ENCODE results near the gene POLA1.

POLA1 gene

DNA sequence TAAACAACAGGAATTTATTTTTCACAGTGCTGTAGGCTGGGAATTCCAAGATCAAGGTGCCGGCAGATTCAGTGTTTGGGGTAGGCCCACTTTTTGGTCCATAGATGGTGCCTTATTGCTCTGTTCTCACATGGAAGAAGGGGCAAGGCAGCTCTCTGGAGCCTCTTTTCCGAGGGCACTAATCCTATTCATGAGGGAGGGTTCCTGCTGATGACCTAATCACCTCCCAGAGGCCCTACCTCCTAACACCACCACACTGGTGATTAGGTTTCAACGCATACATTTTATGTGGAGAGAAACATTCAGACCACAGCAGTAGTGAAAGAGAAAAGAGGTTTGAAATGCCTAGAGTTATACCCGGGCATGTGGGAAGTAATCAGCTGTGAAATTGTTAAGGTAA lies 1.4 kb upstream of the POLA1 start:
- no peak for DNase-seq

DNA sequence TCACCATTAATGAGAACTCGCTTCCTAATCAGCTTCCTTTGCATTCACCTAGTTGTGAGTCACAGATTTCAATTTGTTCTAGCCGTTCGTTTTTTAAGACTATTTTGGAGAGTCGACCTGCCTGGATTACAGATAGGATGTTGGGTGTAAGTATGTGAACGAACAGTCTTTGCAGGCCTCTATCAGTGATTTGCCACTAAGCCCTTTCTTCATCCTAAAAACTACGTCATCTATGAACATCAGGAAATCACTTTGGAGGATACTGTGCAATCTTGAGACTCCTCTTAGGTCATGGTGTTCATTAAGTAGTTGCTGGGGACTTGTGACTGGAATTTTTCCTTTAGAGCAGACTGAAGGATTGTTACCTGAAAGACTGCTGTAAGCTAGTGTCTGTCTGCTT lies 1.1 kb downstream of the POLA1 start:
- DNase-seq, result peak; percentile 6

DNA sequence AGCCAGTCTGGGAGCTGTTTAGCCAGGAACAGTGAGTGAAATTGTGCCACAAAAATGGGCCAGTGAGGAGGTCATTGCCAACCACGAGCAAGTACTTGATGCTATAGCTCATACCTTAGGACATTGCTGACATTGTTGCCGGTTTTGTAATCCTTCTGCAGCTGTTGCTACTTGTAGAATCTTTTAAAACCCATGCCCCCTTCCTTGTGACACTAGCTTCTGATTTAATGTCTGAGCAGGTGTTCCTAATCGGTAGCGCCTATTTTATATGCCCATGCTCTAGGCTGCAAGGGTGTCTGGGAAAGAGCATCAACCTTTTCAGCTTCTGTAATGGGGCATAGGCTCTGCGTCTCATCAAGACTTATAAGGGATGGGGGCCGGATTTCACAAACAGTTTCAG lies 2.6 kb downstream of the POLA1 start:
- no peak for DNase-seq

DNA sequence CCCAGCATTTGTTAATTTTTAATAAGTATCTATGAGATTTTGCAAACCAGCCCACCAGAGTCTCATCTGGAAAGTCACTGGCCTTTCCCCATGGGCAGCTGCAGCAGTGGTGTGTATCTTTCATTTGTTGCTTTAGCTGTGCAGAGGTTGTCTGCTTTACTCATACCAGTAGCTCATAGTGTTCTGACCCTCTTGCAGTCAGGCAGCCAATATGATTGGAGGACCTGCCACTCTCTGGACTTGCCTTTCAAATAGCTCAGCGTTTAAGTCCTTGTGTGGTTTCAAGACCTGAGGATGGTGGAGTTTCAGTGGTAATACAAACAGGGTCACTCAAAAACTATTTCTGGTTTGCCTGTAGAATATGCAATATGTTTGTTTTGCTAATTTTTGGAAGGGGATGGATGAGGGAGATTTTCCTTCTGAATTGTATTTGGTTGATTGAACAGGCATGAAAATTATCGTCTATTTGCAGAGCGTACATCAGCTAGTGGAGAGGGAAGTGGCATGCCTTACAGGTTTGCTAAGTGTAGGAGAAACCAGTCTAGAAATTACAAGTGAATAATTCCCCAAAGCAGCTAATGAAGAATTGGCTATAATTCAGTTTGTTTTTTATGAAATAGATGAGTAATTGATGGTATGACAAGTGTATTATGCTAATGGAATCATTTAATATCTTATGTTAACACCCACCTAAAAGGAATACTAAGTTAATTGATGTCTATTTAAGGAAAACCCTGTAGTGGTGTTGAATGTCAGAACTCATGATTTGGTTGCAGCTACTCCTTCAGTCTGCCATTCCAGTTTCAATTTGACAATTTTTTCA lies 8.9 kb downstream of the POLA1 start:
- no peak for DNase-seq

DNA sequence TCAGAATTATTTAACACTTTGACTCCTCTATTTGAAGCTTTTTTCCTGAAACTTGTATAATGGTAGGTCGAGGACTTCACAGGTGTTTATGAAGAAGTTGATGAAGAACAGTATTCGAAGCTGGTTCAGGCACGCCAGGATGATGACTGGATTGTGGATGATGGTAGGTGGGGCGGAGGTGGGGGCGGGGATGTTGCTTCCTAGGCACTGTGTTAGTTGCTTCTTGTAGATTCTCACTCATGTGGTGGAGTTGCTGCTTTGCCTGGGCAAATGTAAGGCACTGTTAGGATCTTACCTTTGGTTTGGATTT lies 9.4 kb downstream of the POLA1 start:
- DNase-seq, result no peak

DNA sequence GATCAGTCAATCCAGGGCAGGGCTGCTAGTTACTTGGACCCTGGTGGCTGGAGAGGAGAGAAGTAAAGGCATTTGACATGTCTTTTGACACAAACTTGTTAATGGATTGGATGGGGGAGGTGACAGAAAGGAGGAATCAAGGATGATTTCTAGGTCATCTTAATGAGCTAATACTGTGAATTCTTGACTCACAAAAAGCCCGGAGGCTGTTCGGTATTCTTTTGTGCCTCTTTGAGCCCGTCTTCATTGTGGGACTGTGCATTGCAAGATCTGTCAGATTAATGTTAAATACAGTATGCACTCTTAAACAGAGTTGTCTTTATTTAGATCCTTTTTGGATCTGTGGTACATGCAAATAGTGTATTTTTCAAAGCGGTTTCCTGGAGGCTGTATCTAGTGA lies 25.1 kb downstream of the POLA1 start:
- no peak for DNase-seq

DNA sequence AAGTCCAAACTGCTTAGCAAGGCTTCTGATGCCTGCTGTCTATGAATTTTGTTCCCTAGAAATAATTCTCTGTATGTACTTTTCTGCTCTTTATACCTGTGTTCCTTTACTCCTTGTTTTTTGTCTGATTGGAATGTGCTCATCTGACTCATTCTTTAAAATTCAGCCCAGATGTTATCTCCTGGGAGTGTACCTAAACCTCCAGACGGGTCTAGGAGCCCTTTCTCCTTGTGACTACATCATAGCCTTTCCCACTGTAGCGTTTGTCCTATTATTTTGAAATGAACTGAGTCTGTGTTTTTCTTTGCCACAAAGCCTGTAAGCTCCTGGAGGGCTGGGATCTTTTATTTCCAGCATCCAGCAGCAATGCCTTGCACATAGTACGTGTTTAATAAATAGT lies 26.3 kb downstream of the POLA1 start:
- DNase-seq, result no peak

DNA sequence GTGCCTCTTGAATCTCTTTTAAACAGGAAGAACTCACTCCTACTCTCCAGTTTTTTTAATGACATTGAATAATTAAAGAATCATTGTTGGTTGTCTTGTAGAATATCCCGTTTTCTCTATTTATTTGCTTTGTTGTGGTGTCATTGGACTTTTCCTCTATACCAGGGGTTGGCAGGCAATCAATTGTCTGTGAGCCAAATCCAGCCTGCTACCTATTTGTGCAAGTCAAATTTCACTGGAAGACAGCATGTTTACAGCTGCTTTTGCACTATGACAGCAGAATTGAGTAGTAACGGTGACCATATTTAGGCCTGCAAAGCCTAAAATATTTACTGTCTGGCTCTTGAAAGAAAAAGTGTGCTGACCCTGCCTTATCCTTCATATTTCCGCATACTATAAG lies 34.8 kb downstream of the POLA1 start:
- no peak for DNase-seq

DNA sequence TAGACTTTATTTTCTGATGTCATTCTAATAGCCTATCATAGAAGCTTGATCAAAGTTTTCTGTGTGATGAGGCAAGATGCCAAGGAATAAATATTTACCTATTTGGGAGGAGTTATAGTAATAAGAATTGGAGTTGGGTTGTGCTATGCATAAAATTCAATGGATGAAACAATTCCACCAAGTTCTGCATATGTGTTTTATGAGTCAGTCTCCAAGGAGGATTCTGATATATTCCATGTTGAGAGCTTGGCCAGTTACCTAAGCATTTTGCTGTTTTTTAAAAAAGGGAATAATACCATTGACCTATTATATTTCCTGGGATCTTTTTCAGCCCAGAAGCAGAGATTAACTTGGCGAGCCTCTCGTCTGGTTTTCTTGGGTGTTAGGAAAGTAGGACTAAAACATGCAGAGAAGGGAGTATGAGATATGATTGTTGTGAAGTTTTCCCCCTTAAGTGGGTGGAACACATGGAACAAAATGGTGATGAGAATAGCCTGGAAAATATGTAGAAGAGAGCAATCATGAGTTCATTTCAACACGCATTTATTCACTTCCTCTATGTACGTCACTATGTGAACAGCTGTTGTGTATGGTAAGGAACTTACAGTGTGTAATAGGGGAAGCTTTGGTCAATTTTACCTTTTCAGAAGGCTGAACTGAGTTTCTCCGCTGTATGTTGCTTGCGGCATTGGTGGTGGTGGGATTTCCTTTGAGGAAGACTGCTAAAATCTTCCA lies 39.2 kb downstream of the POLA1 start:
- DNase-seq, result no peak

DNA sequence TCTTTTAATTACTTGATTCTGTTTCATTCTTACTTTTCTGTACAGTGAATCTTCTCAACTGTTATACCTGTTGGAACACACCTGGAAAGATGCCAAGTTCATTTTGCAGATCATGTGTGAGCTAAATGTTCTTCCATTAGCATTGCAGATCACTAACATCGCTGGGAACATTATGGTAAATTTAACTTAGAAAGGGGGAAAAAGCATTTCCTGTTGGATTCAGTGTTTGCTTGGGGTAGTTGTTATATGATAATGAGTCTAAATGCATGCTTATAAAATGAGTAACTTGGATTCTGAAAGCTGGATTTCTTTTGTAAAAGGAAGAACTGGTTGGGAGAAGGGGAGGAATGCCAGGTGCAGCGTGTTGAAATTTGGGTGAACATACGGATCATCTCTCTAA lies 47.6 kb downstream of the POLA1 start:
- no peak for DNase-seq

DNA sequence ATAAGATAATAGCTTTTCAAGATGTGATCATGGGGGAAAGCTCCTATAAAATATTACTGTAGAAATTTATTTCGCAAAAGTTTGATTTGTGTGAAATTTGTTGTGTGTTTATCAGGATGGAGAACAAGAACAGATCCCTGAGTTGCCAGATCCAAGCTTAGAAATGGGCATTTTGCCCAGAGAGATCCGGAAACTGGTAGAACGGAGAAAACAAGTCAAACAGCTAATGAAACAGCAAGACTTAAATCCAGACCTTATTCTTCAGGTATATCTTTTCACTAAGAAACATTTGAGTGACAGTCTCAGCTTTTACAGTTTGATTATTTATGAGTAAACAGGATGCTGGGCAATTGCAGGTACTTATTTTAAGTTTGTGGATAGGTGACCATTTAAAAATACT lies 54.5 kb downstream of the POLA1 start:
- DNase-seq, result no peak

DNA sequence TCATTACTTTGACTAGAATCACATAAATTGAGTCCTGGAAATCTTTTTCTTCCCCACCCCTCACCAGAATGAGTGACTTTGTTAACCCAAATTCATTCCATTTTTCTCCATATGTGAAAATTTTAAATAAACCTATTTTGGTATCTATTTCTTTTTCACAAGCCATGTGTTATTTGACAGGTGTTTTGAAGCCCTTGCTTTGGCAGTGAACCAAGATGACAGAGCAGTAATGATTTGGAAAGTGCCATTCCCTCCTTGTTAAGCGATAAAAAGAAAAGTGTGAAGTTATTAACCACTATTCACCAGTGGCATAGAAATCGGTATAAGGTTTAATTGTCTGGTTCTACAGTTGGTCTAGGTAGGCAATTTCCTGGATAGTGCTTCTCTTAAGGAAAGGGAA lies 66.1 kb downstream of the POLA1 start:
- DNase-seq, result peak; percentile 7

DNA sequence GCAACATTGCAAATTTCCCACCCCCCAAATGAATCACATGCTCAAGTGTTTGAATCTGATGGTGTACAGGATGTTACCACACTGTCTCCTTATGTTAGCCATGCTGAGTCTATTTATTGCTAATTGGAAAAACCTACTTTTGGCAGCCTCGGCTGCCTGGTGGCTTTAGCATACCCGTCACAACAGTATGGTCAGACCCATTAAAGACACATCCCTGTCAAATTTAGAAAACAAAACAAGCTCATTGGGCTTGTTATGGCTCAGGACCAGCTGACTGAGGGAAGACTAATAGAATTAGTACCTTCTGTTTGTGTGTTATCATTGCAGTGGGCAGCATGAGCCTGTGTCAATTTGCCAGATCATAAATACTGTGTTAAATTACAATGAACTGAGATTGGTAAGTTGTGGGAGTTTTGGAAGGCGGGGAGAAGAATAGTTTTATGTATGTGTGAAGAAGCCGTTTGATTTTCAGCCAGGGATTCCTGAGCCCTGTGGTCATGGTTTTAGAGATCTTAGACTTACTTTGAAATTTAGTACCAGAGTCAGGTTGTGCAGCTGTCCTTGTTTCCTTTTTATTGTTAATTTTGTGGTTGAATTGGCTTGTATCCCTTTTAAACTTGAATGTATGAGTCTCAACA lies 66.8 kb downstream of the POLA1 start:
- no peak for DNase-seq

DNA sequence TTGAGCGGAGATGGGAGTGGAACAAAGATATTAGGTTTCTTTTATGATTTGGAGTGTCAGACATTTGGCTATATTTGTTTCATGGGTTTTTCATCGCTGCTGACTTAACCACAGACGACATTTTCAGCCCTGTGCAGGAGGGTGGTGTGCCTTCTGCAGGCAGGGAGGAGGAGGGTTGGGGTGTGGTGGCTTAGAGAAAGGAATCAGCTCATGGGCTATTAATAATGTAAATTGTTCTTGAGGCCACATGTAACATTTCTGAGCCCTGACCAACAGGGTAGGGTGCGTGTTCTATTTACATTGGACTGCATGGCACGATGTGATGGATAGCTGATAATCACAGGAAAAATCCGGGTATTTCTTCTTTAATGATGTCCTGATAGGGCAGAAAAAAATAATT lies 67.6 kb downstream of the POLA1 start:
- no peak for DNase-seq

DNA sequence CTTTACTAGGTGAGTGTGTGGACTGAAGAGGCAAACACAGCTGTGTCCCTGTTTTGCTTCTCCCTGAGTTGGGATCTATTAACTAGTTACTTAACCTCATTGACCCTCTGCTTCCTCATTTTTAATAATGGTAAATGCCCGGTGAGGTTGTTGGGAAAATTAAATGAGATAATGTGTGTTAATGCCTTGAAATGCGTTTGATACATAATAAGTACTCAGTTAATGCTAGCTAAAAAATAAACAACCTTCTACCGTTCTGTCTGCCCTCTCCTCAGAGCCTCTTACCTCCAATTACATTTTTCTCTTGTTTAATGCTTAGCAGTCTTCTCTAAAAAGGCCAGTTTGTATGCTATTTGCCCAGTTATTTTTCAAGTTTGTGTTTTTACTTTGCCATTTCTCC lies 70.3 kb downstream of the POLA1 start:
- no peak for DNase-seq

DNA sequence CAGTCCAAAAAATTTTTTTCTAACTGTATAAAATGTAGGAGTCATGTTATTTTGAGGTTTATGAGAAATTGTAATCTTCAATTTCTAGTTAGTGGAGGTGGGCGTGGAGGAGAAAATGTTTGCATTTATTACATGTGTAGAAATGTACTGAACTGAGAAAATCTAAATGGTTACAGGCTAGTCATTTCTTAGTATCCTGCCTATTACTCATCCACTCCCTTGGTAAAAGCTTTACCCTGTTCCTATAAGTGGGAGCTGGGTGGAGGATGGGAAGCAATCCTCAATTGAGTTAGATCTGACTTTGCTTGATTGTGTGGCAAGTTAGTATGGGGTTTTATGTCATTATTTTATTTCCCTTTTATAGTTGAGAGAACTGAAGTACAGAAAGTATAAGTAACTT lies 73.8 kb downstream of the POLA1 start:
- no peak for DNase-seq

DNA sequence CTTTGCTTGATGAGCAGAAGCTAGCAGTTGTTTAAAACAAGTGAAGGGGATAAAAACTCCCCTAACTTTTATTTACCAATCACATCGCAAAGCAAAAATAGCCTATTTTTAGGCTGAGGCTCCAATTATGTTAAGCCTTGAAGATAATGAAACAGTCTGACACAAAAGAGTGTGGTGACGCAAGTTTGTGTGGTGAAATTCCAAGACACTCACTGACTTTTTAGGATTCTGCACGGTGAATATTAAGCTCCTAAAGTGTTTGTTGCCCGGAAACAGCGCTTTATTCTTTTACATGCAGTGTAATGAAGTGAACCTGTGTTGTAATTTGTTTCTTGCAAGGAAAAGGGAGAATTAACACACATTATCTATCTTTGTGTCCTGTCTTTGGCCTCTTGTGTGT lies 74.8 kb downstream of the POLA1 start:
- no peak for DNase-seq

DNA sequence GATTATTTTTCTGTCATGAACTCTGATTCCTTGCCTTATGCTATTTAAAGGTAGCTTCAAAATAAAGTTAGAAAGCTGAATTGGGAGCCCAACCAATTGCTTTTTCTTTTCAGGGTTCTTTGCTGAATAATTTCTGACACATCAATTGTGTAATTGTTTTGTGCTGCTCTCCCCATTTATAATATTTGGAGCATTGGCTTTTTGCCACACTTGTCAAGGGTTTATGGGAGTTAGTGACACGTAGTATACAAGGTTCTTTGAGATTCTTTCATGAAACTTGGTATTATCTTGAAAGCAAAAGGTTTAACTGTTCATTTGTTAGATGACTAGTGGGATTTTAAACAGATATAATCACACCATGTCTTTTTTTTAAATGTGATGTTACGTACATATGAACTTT lies 80.9 kb downstream of the POLA1 start:
- no peak for DNase-seq

DNA sequence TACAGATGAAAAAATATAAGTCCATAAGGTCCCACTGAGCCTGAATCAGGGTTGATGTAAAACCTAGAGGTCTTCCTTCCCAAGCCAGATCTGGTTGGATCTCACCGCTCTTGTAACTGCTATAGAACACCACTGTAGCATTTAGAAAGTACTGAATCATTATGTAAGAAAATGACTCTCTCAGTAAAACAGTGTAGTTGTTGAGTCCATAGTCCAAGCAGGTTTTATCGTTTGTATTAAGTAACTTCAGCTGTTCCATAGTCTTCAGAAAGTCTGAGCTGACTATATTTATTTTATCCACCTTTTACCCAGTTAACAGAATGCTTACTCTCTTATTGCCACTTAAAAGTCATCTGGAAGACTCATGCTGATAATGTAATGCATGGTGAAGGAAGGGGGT lies 82.2 kb downstream of the POLA1 start:
- DNase-seq, result no peak

DNA sequence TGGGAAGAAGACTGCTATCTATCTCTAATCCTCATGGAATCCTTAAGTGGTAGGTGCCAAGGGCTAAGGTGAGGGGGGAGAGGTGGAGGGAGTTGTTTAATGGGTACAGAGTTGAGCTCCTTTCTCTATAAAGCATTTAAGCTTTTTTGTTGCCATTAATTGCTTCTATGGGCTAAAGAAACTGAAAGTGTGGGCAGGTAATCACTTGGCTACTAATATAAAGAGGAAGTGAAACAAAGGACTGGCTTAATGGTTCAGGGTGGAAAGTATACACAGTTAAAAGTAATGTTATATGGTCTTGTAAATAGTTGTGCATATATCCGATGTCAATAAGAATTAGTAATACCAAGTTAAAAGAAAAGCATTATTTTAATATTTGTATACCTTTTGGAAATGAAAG lies 83.9 kb downstream of the POLA1 start:
- no peak for DNase-seq

DNA sequence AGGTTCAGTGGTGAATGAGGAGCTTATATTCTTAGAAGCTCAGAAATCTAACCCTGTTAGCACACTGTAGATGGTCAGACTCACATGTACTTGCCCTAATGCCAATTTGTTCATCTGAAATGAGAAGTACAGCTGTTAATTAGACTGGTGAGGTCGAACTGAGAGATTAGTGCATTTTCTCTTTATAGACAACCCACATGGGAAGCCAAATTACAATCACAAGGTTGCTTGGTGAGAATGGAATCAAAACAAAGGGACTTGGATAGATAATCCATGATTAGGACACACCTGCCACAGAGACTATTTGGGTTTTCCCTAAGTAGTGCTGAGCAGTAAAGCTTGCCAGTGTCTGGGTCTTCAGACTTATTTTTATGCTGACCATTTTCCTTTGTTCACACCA lies 88.3 kb downstream of the POLA1 start:
- no peak for DNase-seq

DNA sequence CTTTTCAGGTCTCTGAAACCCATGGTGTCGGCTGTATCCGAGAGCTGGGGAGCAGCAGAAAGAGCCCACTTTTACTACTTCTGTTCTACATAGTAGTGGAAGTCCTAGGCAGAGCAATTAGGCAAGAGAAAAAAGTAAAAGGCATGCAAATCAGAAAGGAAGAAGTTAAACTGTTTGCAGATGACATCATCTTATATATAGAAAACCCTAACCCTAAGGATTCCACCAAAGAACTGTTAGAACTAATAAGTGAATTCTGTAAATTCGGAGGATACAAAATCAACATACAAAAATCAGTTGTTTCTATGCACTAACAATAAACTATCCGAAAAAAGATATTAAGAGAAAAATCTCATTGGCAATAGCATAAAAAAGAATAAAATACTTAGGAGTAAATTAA lies 95.3 kb downstream of the POLA1 start:
- no peak for DNase-seq

DNA sequence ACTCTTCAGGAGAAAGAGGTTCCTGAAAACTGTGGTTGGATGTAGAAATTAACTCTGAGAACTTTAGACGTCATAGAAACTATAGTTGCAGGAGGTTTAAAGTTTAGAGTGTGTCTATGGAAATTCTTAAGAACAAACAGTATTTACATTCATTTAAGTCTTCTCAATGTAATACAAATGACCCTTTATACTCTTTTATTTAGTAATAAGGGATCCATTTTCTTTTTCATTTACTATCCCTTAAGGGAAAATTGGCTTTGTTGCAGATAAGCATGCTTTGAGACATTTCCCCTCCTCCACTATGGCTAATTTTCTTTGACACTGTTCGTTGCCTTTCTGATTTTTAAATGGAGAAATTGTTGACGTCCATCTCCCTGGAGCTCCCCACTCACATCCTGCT lies 96.4 kb downstream of the POLA1 start:
- DNase-seq, result no peak

DNA sequence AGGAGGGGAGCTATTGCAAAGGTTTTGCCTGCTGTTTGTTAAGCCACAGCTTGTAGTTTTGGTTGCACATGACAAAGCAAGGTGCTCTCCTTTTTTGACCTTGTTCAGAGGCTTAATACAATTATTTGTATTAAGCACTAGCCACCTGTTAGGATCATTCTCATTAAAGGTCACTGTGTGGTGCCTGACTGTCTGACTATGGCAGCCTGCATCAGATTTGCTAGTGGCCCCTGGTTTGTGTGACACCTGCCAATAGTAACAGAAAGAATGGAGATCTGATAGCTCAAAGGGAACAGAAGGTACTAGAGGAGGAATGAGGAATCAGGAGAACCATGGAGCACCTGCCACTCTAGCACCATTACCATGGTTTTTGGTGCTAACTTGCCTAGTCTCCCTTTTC lies 102.5 kb downstream of the POLA1 start:
- DNase-seq, result peak; percentile 9

DNA sequence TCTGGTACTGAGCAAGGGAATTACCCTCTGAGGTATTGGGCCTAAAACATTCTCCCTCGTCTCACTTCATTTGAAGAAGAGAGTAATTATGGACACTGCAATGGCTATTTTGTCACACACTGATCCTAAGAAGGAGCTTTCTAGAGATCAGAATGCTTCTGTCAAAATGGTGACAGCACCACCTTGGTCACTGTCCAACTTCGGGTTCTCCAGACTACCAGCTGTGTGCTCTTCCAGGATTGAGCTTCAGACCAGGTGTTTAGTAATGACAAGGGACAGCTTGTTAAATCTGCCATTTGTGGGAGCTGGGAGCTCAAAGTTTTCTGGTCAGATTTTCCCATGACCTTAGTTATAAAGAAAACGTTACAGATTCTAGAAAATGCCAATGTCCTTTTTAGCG lies 105.4 kb downstream of the POLA1 start:
- no peak for DNase-seq
